Transverse colon (tissue), 4 donors: ENCODE results near the gene C1orf21.

ENCODE experiments used
- CTCF ChIP-seq, 5 experiments: fragments of 200-600 bp in 3 of 5; fragments of 450-650 bp in 2 of 5; sonication (generic) in 3 of 5; IDR thresholded peaks; 1 replicate in 2 of 5; 2 replicates in 3 of 5; pipeline ENCODE4 v1.5.1; 2016 to 2017; ENCODE audit warnings: antibody characterized with exemption in 5 of 5, inconsistent platforms in 3 of 5, mild to moderate bottlenecking in 2 of 5, moderate library complexity in 1 of 5
- EP300 ChIP-seq: sonication (generic); formaldehyde crosslinking; IDR thresholded peaks from one replicate; pipeline ENCODE4 v1.6.1; 2017; ENCODE audit warnings: antibody characterized with exemption, low read depth
- POLR2A ChIP-seq: fragments of 450-650 bp; IDR thresholded peaks from one replicate; pipeline ENCODE4 v1.6.1; 2016; ENCODE audit warnings: antibody characterized with exemption, mild to moderate bottlenecking, moderate library complexity
- POLR2AphosphoS5 ChIP-seq, 3 donors: sonication (generic); formaldehyde crosslinking; IDR thresholded peaks; one replicate each; pipeline ENCODE4 v1.6.1; 2016; ENCODE audit warnings: antibody characterized with exemption in 3 of 3

GRCh38 chr1:184464757-184465156, 77.9 kb downstream of the C1orf21 start:
- no peak for TF ChIP-seq EP300
- TF ChIP-seq POLR2A, result no peak
- no peak for TF ChIP-seq CTCF (IDR thresholded peaks at IDR 0.05)
- TF ChIP-seq POLR2AphosphoS5 (IDR thresholded peaks at IDR 0.05), result no peak
